ENCODE results near the gene SPDEF. TPM values are rescaled to one million over a fixed set of nuclear protein-coding genes. Genes with fewer than 3 reads are reported as not detected.

The SPDEF gene
- polyA plus RNA-seq, 1 donor (not counting 4 experiments of a cell fraction or from before 2014, with no cell fraction given): 0.03 TPM

- H2AFZ ChIP-seq (ENCODE audit: control insufficient read depth, low read length): no peak overlapping the region
- FAIRE-seq (no peak), DNase-seq (ENCODE audit: low read depth, low spot score) (no peak)
- no peak overlapping the region for H3K9ac ChIP-seq (ENCODE audit: control insufficient read depth, extremely low read depth, insufficient read depth, low read length)
- H3K36me3 ChIP-seq (ENCODE audit: control insufficient read depth in 2 of 2, extremely low read depth in 1 of 2, insufficient read depth in 2 of 2, low read length in 2 of 2): peaks cover 13 to 23% of the 10 kb centered on the region in 2 experiments
- TF ChIP-seq EZH2 (IDR thresholded peaks at IDR 0.05; ENCODE audit: low read length): no peak
- TF ChIP-seq CTCF (optimal IDR thresholded peaks at IDR 0.05 in 1 of 3, IDR thresholded peaks at IDR 0.05 in 1 of 3, conservative IDR thresholded peaks at IDR 0.05 in 1 of 3; ENCODE audit: extremely low read depth in 1 of 3, insufficient read depth in 2 of 3, low read length in 3 of 3): no peak
- H3K27me3 ChIP-seq (ENCODE audit: control insufficient read depth, extremely low read depth, insufficient read depth, low read length): no peaks in the 10 kb centered on the region
- dilution Hi-C loops (cut with MboI; ENCODE audit: extremely low pct_ligation_motif_present, low sequenced_read_pairs): no loop called here
- no peak overlapping the region for H3K27ac ChIP-seq (ENCODE audit: control insufficient read depth, insufficient read depth, low read length)
- H3K79me2 ChIP-seq (ENCODE audit: control insufficient read depth, insufficient read depth, low read length): peaks cover 2% of the 10 kb centered on the region
- no peak overlapping the region for H3K4me2 ChIP-seq (ENCODE audit: control insufficient read depth, extremely low read depth, insufficient read depth, low read depth, low read length)
- H3K4me1 ChIP-seq (ENCODE audit: control insufficient read depth, extremely low read depth, insufficient read depth, low read length): peaks cover 8% of the 10 kb centered on the region
- no peak overlapping the region for H3K4me3 ChIP-seq (ENCODE audit: control insufficient read depth in 2 of 3, extremely low read depth in 1 of 3, insufficient read depth in 2 of 3, low read depth in 1 of 3, low read length in 3 of 3)
- no peaks in the 10 kb centered on the region for H3K9me1 ChIP-seq (ENCODE audit: control insufficient read depth, extremely low read depth, insufficient read depth, low read length)
- H4K20me1 ChIP-seq (ENCODE audit: control insufficient read depth, extremely low read depth, insufficient read depth, low read length): no peaks in the 10 kb centered on the region
- no peaks in the 10 kb centered on the region for H3K9me3 ChIP-seq (ENCODE audit: control insufficient read depth, low read depth, low read length)
These were observed 29.0 kb upstream of the SPDEF start for GRCh38 chr6:34585108-34585507.

- dilution Hi-C loops (cut with MboI; ENCODE audit: extremely low pct_ligation_motif_present, low sequenced_read_pairs): no loop called here
- no peak for TF ChIP-seq CTCF (optimal IDR thresholded peaks at IDR 0.05 in 1 of 3, IDR thresholded peaks at IDR 0.05 in 1 of 3, conservative IDR thresholded peaks at IDR 0.05 in 1 of 3; ENCODE audit: extremely low read depth in 1 of 3, insufficient read depth in 2 of 3, low read length in 3 of 3)
- no peak for TF ChIP-seq EZH2 (IDR thresholded peaks at IDR 0.05; ENCODE audit: low read length)
- Histone ChIP-seq H3K4me3 (ENCODE audit: control insufficient read depth in 2 of 3, extremely low read depth in 1 of 3, insufficient read depth in 2 of 3, low read depth in 1 of 3, low read length in 3 of 3) (no peak overlapping the region), H3K4me1 (ENCODE audit: control insufficient read depth, extremely low read depth, insufficient read depth, low read length) (peaks cover 8% of the 10 kb centered on the region), H3K9me3 (ENCODE audit: control insufficient read depth, low read depth, low read length) (no peaks in the 10 kb centered on the region), H4K20me1 (ENCODE audit: control insufficient read depth, extremely low read depth, insufficient read depth, low read length) (no peaks in the 10 kb centered on the region), H3K9me1 (ENCODE audit: control insufficient read depth, extremely low read depth, insufficient read depth, low read length) (no peaks in the 10 kb centered on the region), H3K4me2 (ENCODE audit: control insufficient read depth, extremely low read depth, insufficient read depth, low read depth, low read length) (no peak overlapping the region), H3K79me2 (ENCODE audit: control insufficient read depth, insufficient read depth, low read length) (peaks cover 2% of the 10 kb centered on the region), H3K9ac (ENCODE audit: control insufficient read depth, extremely low read depth, insufficient read depth, low read length) (no peak overlapping the region), H3K36me3 (ENCODE audit: control insufficient read depth in 2 of 2, extremely low read depth in 1 of 2, insufficient read depth in 2 of 2, low read length in 2 of 2) (peaks cover 13 to 21% of the 10 kb centered on the region in 2 experiments), H3K27me3 (ENCODE audit: control insufficient read depth, extremely low read depth, insufficient read depth, low read length) (no peaks in the 10 kb centered on the region), H2AFZ (ENCODE audit: control insufficient read depth, low read length) (no peak overlapping the region), H3K27ac (ENCODE audit: control insufficient read depth, insufficient read depth, low read length) (no peak overlapping the region)
- DNase-seq (ENCODE audit: low read depth, low spot score) (no peak), FAIRE-seq (no peak)
These were observed 28.6 kb upstream of the SPDEF start for GRCh38 chr6:34584694-34585093.
